ENCODE results near the gene FAM3D.

The FAM3D gene

DNA sequence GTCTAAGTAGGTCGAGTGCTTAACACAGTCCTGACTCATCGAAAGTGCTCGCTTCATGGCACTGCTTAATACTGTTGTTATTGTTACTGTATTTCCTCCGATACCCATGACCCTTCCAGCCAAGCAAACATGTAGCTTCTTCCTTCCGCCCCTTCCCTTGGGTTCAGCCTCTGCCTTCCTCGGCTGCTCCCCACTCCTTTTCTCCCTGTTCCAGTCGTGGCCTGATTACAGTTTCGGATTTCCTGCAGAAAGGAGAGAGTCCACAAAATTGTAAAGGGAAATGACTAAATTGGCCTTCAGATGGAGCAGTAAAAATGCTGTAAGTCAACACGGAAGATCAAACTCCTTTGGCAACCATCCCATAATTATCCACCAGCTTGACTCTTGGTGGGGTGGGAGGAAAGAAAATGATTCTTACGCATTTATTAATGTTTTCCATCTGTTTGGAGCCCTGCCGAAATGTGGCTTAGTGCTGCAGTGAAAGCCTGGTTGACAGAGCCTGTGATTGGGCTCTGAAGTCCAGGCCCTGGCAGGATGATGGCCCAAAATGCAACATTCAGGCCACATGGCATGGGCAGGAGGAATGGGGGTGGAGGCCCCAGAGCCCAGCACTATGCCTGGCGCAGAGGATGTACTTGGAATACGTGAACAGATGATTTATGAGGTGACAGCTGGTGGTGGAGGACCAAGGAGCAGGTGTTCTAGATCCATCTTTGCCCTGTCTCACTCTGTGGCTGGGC is 37.6 kb downstream of the FAM3D start:
- no peak for TF ChIP-seq GATA2 (IDR thresholded peaks at IDR 0.05; ENCODE audit: low read depth, low read length)
- no peak for TF ChIP-seq GATA3 (IDR thresholded peaks at IDR 0.05; ENCODE audit: low read depth, low read length)

GRCh38 chr3:58627941-58628340 is 38.6 kb downstream of the FAM3D start:
- TF ChIP-seq GATA3 (IDR thresholded peaks at IDR 0.05; ENCODE audit: low read depth, low read length): no peak
- no peak for TF ChIP-seq GATA2 (IDR thresholded peaks at IDR 0.05; ENCODE audit: low read depth, low read length)

GRCh38 chr3:58627570-58627885 is 39.0 kb downstream of the FAM3D start:
- TF ChIP-seq GATA3 (IDR thresholded peaks at IDR 0.05; ENCODE audit: low read depth, low read length): no peak
- no peak for TF ChIP-seq GATA2 (IDR thresholded peaks at IDR 0.05; ENCODE audit: low read depth, low read length)

DNA sequence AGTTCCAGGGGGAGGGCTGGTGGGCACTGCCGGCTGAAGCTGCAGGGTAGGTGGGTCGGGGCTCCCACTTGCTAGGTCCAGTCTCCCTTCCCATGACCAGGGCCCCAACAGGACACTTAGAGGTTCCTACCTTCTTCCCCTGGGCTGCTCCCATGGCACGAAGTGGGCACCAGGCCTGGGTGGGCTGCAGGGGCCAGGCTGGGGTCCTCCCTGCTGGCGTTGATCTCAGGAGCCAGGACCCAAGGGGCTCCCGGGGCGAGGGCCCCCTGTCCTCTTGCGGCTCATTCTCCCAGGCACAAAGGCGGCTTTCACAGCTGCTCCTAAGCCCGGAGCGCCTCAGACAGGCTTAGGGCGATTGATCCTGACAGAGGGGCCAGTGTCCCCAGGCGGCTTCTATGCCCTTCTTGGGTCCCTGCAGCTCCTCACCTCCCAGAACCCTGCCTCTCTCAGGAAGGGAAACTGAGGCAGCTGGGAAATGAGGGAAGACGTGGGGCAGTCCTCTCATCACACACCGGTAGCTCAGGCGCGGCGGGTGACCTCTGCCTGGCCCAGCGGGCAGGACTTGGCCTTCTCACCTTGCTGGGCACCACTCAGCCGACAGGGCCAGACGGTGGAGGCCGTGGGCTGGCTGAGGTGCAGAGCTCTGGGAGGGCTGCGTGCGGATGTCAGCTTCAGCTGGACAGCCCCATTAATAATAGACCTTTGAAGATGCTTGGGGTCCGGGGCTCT is 39.6 kb downstream of the FAM3D start:
- TF ChIP-seq GATA2 (IDR thresholded peaks at IDR 0.05; ENCODE audit: low read depth, low read length): no peak
- no peak for TF ChIP-seq GATA3 (IDR thresholded peaks at IDR 0.05; ENCODE audit: low read depth, low read length)

- no peak for TF ChIP-seq GATA3 (IDR thresholded peaks at IDR 0.05; ENCODE audit: low read depth, low read length)
- TF ChIP-seq GATA2 (IDR thresholded peaks at IDR 0.05; ENCODE audit: low read depth, low read length): no peak
These were observed 41.3 kb downstream of the FAM3D start for GRCh38 chr3:58625196-58625824.

DNA sequence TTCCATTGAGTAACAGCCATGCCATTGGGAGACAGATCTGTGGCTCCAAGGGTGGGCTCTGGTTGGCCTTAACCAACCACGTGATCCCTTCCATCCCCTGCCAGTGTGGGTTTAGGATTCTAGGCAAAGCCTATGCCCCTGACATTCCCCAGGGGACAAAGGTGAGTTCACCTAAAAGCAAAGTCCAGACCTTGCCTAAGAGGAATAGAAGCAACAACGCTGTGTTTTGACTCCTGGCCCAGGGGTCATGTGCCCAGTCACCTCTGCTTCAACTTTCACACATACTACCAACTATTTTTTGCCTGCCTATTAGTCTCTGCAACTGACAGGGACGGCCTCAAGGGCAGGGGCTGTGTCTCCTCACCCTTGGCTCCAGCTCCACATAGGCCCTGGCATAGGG is 42.0 kb downstream of the FAM3D start:
- TF ChIP-seq GATA2 (IDR thresholded peaks at IDR 0.05; ENCODE audit: low read depth, low read length) (no peak), GATA3 (IDR thresholded peaks at IDR 0.05; ENCODE audit: low read depth, low read length) (no peak)

DNA sequence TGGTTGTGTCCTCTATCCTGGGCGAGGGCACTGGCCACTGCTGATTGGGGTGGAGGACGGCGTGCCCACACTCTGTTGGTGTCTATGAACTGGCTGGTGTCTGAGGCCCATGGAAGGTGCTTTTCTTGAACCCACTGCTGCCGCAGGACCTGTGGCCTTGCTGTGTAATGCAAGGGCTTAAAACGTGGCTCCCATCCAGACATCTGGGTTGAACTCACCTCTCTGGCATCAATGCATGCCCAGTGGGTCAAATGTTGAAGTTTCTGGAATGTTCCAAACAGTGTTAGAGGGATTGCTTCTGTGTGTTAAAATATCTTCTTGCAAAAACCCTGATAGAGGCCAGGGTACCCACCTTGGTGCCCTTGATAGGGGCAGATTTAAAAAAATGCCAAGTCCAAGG is 42.6 kb downstream of the FAM3D start:
- no peak for TF ChIP-seq GATA2 (IDR thresholded peaks at IDR 0.05; ENCODE audit: low read depth, low read length)
- no peak for TF ChIP-seq GATA3 (IDR thresholded peaks at IDR 0.05; ENCODE audit: low read depth, low read length)

- TF ChIP-seq GATA2 (IDR thresholded peaks at IDR 0.05; ENCODE audit: low read depth, low read length) (no peak), GATA3 (IDR thresholded peaks at IDR 0.05; ENCODE audit: low read depth, low read length) (no peak)
These were observed 43.1 kb downstream of the FAM3D start for GRCh38 chr3:58623478-58623877.

- TF ChIP-seq GATA3 (IDR thresholded peaks at IDR 0.05; ENCODE audit: low read depth, low read length) (no peak), GATA2 (IDR thresholded peaks at IDR 0.05; ENCODE audit: low read depth, low read length) (no peak)
These were observed 43.7 kb downstream of the FAM3D start for GRCh38 chr3:58622892-58623291.

DNA sequence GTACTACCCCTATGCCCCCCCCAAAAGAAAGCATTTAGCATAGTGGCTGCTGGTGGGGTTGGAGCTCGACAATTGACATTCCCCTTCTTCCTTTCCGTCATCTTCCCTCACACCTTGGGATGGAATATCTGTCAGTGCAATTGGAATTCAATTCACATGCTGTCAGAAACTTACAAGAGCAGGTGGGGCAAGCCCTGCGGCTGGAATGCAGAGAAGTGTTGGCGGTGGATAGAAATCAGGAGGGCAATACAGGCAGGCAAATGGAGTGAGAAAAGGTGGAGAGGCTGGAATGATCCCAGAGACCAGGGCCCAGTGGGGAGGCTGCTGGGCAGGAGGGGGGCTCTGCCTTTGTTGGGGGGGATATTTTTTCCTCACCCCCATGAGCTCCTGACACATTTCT is 44.1 kb downstream of the FAM3D start:
- TF ChIP-seq GATA3 (IDR thresholded peaks at IDR 0.05; ENCODE audit: low read depth, low read length) (no peak), GATA2 (IDR thresholded peaks at IDR 0.05; ENCODE audit: low read depth, low read length) (no peak)

- TF ChIP-seq GATA2 (IDR thresholded peaks at IDR 0.05; ENCODE audit: low read depth, low read length): no peak
- TF ChIP-seq GATA3 (IDR thresholded peaks at IDR 0.05; ENCODE audit: low read depth, low read length): no peak
These were observed 45.3 kb downstream of the FAM3D start for GRCh38 chr3:58621086-58621830.

DNA sequence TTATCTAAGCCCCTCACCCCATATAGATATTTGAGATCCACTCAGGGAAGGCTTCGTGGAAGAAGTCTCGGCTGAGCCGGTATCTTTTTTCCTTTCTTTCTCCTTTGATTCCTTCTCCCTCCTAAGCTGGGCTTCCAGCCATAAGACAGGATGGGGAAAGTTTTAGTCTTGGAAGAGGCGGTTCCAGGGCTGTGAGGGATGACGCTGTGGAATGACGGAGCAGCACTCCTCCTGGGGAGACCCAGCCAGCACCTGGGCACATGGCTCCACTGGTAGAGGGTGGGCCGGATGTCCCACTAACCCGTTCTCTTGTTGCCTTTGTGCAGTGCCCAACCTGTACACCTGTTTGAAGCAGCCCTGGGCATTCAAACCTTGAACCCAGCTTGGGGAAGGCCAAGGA is 46.2 kb downstream of the FAM3D start:
- TF ChIP-seq GATA3 (IDR thresholded peaks at IDR 0.05; ENCODE audit: low read depth, low read length) (no peak), GATA2 (IDR thresholded peaks at IDR 0.05; ENCODE audit: low read depth, low read length) (no peak)

DNA sequence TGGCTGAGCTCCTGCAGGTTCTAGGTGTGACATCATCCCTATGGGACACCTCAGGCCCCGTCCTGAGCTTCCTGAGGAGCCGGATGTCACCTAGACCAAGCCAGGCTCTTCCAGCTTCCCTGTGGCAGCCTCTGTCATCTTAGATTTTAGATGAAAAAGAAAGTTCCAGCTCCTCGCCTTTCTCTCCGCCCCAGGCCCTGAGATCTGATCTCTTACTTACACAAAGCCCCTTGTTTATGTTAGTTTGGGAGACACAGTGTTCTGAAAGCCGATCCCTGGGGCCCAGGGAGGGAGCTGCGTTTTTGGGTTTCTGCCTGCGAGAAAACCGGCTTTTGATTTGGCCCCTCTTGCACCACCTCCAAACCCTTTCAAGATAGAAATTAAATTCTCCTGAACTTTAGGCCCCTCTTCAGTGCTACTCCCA is 49.2 kb downstream of the FAM3D start:
- TF ChIP-seq GATA2 (IDR thresholded peaks at IDR 0.05; ENCODE audit: low read depth, low read length): no peak
- TF ChIP-seq GATA3 (IDR thresholded peaks at IDR 0.05; ENCODE audit: low read depth, low read length): no peak
